ENCODE data around the gene CHD1.

Gene CHD1

DNA sequence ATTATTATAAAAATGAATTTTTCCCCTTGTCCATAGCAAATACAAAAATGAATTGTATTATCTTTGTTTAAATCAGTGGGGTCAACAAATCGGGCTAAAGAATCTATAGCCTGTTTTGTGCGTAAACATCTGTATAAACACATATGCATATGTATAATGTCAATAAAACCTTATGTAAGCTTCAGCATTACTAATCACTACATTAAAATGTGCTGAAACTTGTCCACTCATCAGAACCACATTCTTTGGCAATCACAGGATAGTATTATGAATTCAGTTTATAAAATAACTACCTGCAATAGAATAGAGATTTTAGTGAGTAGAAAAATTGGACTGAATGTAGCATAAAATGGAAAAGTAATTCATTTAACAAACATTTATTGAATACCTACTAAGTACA lies 124.7 kb downstream of the CHD1 start:
- no peak for FAIRE-seq
